ENCODE measurements around the gene IGSF21. TPM values are rescaled to one million over a fixed set of nuclear protein-coding genes. Genes with fewer than 3 reads are reported as not detected.

IGSF21 gene
- total RNA-seq, 1 donor from 2014 or later = 2.6 TPM

DNA sequence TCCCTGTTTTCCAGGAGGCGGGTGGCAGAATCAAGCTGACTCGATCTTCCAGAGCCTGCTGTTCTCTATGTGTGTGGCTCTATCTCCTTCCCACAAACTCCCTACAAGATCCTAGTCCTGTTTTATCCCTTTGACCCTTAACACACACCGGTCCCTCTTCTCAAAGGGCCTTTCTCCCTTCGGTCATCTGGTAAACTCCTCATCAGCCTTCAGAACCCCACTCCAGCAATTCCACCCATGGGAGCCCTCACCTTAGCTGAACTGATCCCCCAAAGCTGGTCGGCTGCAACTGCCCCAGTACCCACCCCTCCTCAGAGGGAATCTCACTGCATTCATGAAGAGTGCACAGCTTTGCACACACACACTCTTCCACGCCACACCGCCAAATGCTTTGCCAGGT, 184.9 kb downstream of the IGSF21 start:
- no peak for DNase-seq (ENCODE audit: low spot score)

DNA sequence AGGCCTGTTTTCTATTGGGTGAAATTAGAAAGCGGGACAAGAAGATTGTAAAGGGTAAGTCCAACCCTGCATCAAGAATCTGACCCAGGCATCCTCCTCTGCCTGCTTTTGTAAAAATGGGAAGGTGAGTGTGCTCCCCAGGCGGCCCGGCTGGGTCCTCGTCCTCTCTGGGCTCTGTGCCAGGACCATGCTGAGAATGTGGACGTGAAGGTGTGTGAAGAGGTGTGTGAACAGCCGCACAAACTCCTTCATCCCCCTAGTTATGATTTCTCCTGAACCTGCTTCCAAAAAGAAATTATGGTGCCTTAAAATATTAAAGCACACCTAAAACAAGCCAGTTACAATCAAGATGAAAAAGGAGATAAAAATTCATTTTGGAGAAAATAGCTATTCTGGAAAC, 185.7 kb downstream of the IGSF21 start:
- DNase-seq (ENCODE audit: low spot score) = no peak

DNA sequence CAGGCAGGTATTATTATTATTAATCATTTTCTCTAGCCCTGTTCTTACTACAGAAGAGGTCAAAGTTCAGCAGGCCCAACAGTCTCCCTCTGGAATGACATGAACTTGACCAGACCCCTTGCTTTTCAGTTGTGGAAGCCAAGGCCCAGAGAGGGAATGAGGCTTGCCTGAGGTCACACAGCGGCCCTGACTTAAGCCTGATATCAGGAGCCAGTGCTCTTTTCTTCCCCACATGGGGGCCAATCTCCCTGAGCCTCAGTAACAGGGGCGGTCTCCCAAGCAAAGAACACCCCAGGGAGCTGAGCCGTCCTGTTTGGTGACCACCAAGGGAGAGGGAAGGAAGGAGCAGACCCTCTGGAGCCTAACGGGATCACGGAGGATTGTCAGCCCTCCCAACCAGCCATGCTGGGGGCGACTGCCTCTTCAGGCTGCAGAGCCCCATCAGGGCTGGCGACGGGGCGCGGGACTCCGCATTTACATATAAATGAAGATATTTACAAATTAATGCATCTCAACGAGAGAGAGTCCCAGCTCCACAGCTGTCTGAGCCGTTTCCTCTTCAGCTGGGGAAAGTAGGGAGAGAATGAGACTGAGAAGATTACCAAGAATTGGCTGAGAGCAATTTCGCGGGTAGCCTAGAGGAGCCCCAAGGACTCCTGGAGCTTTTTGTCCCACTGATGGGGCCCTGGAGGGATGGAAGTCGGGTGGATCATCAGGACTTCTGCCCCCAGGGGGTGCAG, 187.0 kb downstream of the IGSF21 start:
- no peak for DNase-seq (ENCODE audit: low spot score)

DNA sequence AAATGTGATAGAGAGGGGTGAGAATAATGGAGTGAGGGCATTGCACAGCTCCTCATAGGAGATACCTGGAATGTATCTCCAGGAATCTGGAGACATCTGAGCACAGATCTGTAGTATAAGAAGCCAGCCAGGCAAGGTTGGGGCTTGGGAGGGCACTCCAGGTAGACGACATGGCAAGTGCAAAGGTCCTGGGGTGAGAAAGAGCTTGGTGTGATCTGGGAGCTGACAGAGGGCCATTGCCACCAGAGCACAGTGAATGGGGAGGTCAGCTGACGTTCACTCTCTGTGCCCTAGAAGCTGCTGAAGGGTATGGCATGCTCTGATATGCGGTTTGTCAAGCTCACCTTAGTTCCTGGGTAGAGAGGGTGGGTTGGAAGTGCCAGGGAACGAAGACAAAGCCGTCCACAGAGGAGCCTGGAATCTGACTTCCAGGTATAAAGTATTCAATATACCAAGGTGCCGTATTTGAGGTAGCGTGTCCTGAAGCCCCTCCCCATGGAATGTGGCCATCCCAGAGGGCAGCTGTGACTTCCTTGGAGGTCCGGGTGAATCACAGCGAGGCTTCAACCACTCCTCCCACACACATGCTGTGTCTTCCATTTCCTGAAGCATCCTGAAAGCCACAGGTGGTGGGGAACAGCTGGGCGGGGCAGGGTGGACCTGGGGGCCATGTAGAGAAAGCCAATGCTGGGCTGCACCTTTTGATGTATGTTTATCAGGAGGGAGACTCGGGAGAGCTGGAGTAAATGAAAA, 190.5 kb downstream of the IGSF21 start:
- no peak for DNase-seq (ENCODE audit: low spot score)

DNA sequence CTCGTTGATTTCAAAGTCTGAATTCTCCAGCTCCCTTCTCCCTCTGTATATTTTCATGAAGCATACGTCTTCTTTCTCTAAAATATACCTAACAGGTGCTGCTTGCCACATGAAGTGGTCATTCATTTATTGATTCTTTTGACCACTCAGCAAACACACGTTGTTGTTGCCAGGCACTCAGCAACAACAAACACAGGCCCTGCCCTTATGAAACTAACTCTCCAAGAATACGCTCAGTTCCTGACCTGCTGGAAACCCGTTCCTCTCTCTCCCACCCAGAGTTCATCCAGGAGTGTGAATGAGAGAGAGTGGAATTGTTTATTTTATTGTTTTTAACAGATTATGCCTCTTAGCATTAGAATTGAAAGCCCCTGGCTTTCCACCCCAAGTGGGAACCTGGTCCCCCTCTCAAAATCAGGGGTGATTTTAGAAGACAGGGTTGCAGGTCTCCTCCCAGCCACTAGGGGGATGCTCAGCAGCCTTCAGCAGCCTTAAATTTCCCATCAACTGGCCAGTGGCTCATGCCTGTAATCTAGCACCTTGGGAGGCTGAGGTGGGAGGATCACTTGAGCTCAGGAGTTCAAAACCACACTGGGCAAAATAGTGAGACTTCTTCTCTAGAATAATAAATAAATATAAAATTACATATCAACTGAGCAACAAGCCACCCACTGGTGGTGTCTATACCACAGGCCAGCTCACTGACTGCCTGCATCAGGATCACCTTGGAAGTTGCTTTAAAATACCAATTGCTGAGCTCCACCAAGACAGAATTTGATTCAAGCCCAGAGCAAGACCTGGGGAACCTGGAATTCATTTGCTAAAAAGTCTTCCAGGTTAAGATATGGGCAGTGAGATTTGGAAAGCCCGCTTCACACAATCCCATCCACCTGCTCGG, 192.1 kb downstream of the IGSF21 start:
- no peak for DNase-seq (ENCODE audit: low spot score)

DNA sequence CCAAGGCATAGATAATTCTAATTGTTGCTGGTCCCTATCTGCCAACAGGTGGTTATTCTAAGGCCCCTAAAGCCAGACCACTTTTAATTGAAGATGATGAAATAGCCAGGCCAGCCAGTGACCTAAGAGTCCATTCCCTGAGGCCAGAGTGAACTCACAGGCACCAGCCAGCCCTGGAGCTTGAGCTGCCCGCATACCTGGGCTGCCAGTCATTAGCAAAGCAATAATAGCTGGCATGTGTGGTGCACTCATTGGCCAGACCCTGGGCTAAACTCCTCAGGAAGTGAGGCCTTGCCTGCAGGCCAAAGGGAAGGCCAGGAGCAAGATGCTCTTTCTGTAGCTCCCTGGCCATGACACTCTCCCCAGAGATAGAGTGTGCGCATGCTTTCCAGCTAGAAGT, 192.8 kb downstream of the IGSF21 start:
- DNase-seq (ENCODE audit: low spot score) = no peak

DNA sequence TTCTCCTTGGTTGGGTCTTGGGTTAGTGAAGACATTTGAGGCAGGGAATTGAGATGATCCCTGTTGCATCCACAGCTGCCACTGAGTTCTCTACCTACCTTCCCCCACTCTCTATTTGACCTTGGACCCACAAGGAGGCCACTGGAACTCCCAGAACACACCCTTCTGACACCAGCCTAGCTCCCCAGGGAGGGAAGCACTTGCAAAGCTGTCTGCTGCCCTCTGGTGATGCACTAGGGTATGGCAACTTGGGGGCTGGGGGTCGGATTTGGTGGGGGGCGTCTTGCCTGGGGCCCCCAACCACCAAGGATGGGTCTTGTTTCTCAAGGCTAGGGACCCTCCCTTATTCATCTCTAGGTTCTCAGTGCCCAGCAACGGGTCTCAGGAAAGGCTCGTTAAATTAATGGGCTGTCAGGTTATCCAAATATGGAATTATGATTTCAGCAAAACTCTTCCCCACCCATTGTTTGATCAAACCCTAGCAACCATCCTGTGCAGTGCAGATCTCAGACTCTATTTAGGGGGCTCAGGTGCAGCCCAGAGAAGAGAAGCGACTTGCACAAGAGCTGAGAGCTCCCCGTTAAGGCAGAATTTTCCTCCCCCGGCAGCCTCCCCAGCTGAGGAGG, 195.3 kb downstream of the IGSF21 start:
- DNase-seq (ENCODE audit: low spot score) = no peak

DNA sequence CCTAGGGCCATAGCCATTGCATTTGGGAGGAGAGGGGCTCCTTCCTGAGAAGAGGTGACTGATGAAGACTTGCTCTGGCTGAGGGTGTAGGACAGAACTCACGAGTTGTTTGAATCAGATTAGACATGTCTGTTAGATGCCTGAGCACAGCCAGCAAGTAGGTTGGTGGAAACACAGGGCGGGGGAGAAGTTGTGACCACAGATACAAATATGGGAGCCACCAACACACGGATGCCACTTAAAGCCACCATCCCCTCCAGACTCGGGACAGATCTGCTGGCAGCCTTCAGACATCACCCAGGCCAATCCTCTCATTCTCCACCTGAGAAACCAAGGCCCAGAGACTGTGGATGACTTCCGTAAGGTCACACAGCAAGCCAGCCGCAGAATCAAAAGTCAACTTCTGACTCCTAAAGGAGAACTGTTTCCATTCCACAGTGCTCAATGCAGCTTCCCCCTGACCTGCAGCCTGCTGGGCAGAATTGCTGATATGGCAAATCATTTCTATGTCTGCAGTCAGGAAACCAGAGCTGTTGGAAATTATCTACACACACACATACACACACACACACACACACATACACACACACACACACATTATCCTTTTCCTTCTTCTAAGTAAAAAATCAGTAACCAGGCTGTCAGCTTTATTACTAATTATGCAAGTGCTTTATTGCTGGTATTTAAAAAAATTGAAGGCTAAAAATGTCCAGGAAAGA, 196.7 kb downstream of the IGSF21 start:
- no peak for DNase-seq (ENCODE audit: low spot score)

DNA sequence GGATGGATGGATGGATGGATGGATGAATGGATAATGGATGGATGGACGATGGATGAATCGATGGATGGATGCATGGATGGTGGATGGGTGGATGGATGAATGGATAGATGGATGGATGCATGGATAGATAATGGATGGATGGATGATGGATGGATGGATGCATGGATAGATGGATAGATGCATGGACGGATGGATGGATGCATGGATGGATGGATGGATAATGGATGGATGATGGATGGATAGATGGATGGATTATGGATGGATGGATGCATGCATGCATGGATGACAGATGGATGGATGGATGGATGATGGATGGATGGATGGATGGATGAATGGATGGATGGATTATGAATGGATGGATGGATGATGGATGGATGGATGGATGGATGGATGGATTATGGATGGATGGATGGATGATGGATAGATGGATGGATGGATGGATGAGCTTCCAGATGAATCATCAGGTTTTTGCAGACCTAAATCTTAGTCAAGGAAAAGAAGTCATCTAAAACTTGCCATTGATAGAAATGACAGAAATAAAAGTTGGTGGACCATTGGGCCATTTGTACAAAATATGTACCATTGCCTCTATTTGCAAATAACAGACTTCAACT, 197.7 kb downstream of the IGSF21 start:
- DNase-seq (ENCODE audit: low spot score) = no peak

DNA sequence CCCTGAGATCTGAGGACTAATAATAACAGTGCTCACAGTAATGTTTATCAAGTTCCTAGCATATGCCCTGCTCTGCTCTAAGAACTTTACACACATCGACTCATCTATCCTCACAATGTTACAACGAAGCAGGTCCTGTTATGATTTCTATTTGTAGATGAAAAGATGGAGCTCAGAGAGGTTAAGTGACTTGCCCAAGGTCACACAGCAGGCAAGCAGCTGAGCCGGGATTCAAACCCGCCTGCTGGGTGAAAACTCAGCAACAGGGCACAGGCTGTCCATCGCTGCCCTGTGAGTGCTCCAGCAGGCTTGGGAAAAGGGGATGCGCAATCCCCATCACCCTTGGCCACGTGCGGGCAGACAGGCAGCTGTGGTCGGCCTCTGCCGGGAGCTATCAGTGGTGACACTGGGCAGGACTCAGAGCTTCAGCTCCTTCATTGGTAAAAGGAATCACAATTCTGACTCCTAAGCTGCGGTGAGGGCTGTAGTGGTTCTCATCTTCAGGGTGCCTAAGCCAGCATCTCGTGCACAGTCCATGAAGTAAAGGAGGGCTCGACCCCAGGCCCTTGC, 199.8 kb downstream of the IGSF21 start:
- DNase-seq (ENCODE audit: low spot score) = no peak

DNA sequence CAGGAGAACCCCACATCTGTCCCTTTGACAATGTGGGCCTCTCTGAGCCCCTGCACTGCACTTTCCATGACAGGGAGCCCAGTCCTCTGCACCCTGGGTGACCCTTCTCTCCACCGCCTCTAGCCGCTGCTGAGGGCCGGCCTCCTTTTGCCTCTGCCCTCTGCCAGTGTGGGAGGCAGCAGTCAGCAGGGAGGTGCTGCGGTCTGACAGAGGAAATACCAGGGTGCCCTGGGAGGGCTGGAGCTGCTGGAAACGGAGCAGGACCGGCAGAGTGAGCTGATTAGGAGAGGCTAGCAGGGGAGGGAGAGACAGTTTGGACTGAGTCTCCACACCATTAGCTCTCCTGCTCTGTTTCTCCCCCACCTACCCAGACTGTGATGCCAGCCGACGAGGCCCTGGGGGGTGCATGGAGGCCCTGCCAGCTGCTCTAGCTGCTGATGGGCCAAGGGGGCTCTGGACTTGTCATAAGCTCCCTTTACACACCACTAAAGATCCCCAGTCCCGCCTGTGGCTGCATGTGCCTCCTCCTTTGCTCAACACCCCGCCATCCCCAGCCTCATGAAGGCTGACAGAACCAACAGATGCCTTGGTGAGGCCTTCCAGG, 202.1 kb downstream of the IGSF21 start:
- DNase-seq (ENCODE audit: low spot score) = no peak

DNA sequence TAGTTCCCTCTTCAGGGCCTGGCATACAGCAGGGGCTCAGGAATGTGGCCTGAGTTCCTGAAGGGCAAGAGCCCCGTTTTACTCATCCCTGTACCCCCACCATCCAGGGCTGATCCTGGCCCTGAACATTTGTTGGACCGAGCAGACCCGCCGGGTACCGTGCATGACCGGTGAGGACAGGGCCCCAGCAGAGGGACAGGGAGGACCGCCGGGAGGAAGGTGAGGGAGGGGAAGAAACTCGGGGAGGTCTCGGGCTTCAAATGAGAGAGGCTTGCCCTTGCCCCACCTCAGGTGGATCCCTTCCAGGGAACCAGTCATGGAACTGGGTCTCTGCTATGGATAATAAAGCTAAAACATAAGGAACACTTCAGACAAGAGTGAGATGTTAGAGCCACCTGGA, 205.4 kb downstream of the IGSF21 start:
- DNase-seq (ENCODE audit: low spot score) = no peak

DNA sequence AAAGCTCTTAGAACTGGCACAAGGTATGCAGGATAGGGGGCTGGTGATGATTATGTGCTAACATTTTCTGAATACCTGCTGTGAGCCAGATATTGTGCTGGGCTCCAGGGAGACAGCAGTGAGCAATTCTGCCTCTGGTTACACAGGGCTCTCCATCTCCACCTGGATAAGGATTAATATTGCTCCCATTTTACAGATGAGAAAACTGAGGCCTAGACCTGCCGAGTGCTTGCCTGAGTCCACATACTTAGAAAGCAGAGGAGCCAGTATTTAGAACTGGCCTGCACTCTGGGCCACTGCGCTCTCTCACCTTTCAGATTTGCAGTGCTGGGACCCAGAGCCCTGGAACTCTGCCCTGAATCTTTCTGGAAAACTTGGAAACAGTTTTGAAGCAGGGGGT, 205.9 kb downstream of the IGSF21 start:
- DNase-seq (ENCODE audit: low spot score) = no peak

DNA sequence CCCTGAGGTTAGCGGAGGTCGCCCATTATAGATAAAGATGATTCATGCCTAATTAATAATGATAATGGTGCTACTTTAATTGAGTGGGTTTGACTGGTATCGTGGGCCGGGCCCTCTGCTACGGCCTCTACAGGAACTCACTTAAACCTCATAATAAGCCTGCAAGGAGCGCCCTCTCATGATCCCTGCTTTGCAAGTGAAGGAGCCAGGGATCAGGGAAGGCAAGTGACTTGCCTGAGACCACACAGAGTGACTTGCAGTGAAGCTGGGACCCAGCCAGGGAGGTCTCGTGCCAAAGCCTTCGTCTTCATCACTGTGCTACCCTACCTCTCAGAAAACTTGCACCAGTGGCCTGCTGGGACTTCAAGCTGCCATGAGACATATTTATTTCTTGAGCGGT, 206.8 kb downstream of the IGSF21 start:
- DNase-seq (ENCODE audit: low spot score) = no peak

DNA sequence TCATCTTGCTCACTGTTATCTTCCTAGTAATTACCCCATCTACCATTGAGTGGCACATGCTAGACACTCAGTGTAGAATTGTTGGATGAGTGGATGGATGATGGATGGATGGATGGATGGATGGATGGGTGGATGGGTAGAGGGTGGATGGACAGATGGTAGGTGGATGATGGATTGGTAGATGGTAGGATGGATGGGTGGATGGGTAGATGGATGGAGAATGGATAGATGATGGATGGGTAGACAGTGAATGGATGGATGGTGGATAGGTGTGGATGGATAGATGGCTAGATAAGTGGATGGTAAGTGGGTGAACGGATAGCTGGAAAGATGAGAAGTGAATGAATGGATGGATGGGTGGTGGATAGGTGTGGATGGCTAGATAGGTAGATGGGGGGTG, 207.9 kb downstream of the IGSF21 start:
- no peak for DNase-seq (ENCODE audit: low spot score)

DNA sequence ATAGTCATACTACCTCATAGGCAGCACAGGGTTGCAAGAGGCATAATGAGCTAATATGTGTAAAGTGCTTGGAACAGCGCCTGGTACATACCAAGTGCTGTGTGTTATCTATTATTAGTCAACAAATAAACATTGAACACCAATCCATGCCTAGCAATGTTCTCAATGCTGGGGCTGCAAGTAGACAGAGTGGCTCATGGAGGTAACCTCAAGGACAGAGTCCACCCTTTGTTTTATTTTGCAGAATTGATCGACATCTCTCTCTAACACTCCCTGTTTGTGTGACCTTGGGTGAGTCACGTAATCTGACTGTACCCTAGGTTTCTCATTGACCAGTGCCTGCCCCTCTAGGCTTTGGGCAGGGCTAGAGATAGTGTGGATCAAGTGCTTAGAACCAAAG, 209.2 kb downstream of the IGSF21 start:
- DNase-seq (ENCODE audit: low spot score) = no peak

DNA sequence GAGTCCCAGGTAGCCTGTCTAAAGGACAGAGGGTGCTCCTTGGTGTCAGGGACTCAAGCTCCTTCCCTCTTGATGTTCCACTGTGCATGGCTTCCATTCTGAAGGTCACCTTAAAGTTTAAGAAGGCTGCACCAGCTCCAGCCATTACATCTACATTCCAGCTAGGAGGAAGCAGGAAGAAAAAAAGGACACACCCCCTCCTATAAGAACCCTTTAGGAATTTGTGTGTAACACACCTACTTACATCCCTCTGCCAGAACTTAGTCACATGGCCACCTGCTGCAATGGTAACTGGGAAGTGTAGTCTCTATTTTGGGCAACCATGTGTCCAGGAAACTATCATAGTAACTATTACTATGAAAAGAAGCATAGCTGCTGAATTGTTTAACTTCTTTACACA, 211.5 kb downstream of the IGSF21 start:
- DNase-seq (ENCODE audit: low spot score) = no peak

DNA sequence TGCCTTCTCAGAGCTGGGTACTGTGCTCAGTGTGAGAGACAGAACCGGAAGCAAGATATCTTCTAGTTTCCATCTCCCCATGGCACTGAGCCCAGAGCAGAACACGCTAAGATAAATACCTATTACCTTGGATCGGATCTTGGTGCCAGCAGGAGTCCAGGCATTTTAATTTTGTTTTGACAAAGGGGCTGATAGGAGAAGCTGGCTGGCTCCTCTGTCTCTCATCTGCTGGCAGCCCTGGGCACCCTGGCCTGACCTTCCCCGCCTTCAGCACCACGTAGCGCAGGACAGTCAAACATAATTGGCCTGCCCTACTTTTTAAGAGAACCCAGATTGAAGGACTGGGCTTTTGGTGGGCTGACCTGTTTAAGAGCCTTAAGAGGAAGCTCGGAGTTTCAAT, 212.5 kb downstream of the IGSF21 start:
- no peak for DNase-seq (ENCODE audit: low spot score)

DNA sequence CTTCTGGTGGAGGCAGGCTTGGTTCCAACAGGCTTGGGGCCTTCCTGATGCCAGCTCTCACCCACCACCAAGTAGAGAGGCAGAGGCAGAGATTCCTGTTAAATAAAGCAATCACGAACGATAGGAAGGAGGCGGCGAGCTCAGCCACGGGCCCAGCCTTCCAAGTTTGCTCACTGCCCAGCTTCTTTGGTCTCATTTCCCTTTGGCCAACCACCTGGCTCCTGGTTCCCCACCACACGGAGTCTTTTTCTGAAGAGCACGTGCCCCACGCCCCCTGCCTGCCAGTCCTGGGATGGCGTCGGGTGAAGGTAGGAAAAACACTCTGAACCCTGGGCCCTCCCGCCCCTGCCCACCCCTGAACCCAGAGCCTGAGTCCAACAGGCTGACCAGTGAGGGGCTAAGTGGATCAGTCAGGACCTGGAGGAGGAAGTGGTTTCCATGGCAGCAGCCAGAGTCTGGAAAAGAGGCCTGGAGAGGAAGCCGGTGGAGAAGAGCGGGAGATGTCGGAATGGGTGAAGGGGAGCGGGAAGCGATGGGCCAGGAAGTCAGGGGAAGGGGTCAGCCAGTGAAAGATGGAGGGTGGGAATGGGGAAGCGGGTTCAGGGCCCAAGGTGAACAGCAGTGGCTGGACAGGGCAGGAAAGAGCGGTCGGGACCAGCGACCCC, 214.9 kb downstream of the IGSF21 start:
- no peak for DNase-seq (ENCODE audit: low spot score)

Data from mesenteric fat pad (tissue), 1 donor.